Natural killer cell (primary cell): ENCODE data around the gene OSTC. TPM values are rescaled to one million over a fixed set of nuclear protein-coding genes. Genes with fewer than 3 reads are reported as not detected.

ENCODE experiments used
- ATAC-seq, 3 donors: fragments of 150-1000 bp in 2 of 3; fragments of 200-7000 bp in 1 of 3; cut with Tn5 transposase; 1 replicate in 1 of 3; 2 replicates in 2 of 3; pipeline ENCODE4 v1.10.0; 2021; ENCODE audit warnings: mild to moderate bottlenecking in 2 of 3, moderate library complexity in 2 of 3
- DNase-seq, 2 donors: peaks; one replicate each; pipeline versions ENCODE4 v3.0.0 to v3.0.0-alpha.2; 2013 to 2021; ENCODE audit warnings: mixed read lengths in 1 of 2
- H3K27ac ChIP-seq: one replicate; pipeline ENCODE4 v1.5.1; 2013; ENCODE audit warnings: mild to moderate bottlenecking, low read length
- H3K27me3 ChIP-seq: one replicate; pipeline ENCODE4 v1.6.1; 2013; ENCODE audit warnings: low read length; ENCODE audit not compliant: control insufficient read depth, insufficient read depth
- H3K36me3 ChIP-seq: one replicate; pipeline ENCODE4 v1.6.1; 2013; ENCODE audit warnings: low read length; ENCODE audit not compliant: control insufficient read depth, insufficient read depth
- H3K4me1 ChIP-seq: one replicate; pipeline ENCODE4 v1.6.1; 2013; ENCODE audit warnings: low read length; ENCODE audit not compliant: control insufficient read depth, insufficient read depth
- H3K4me3 ChIP-seq: one replicate; pipeline ENCODE4 v1.5.1; 2013; ENCODE audit warnings: low read length
- H3K9me3 ChIP-seq: one replicate; pipeline ENCODE4 v1.6.1; 2013; ENCODE audit warnings: low read length; ENCODE audit not compliant: control insufficient read depth, insufficient read depth
- H3K27ac Mint-ChIP-seq, 2 donors: one replicate each; pipeline ENCODE4 v1.8.0; 2022; ENCODE audit warnings: mild to moderate bottlenecking in 2 of 2, mixed read lengths in 2 of 2, moderate library complexity in 1 of 2
- H3K27me3 Mint-ChIP-seq, 2 donors: one replicate each; pipeline ENCODE4 v1.8.0; 2022; ENCODE audit warnings: low read depth in 2 of 2, mixed read lengths in 2 of 2
- H3K36me3 Mint-ChIP-seq: one replicate; pipeline ENCODE4 v1.8.0; 2022; ENCODE audit warnings: mixed read lengths
- H3K4me1 Mint-ChIP-seq, 2 donors: one replicate each; pipeline ENCODE4 v1.8.0; 2022; ENCODE audit warnings: mixed read lengths in 2 of 2
- H3K4me3 Mint-ChIP-seq: one replicate; pipeline ENCODE4 v1.8.0; 2022; ENCODE audit warnings: mild to moderate bottlenecking, moderate library complexity, mixed read lengths
- H3K9me3 Mint-ChIP-seq, 2 donors: one replicate each; pipeline ENCODE4 v1.8.0; 2022; ENCODE audit warnings: mixed read lengths in 2 of 2
- CTCF ChIP-seq: fragments of 200-600 bp; IDR thresholded peaks from one replicate; pipeline ENCODE4 v1.8.0; 2022; ENCODE audit warnings: antibody characterized with exemption
- WGBS: methylation state at CpG from one replicate; pipeline ENCODE4 v1.1.7; 2013; ENCODE audit warnings: missing lambda C conversion rate; ENCODE audit not compliant: insufficient coverage; 5-methylcytosine and 5-hydroxymethylcytosine counted together
- intact Hi-C: fragments of 100-400 bp; cut with micrococcal nuclease; formaldehyde crosslinking; loops from one replicate; pipeline ENCODE4 v1.14.2; 2022
- total RNA-seq, 4 donors: library from RNA; stranded (reverse); fragments of 120-200 nt in 1 of 4; gene quantifications; one replicate each; pipeline versions ENCODE4 v1.2.3 to v1.2.4, GENCODE V29; 2013 to 2022

OSTC gene
- total RNA-seq, 3 donors from 2014 or later (not counting 1 experiment from before 2014, with no cell fraction given), result 31.2 to 36.5 (median 32.2) TPM

GRCh38 chr4:108622022-108622421 is 28.4 kb upstream of the OSTC start:
- H3K4me1 Mint-ChIP-seq, result peaks cover 31 to 45% of the 10 kb centered on the region in 2 donors

GRCh38 chr4:108622828-108623227 is 27.6 kb upstream of the OSTC start:
- peaks cover 31 to 45% of the 10 kb centered on the region in 2 donors for H3K4me1 Mint-ChIP-seq
- Histone ChIP-seq H3K4me1 (peaks cover 12% of the 10 kb centered on the region), H3K4me3 (no peak overlapping the region), H3K27ac (no peak overlapping the region), H3K9me3 (no peaks in the 10 kb centered on the region), H3K27me3 (no peaks in the 10 kb centered on the region), H3K36me3 (peaks cover 56% of the 10 kb centered on the region)
- no peaks in the 10 kb centered on the region for H3K27me3 Mint-ChIP-seq
- no peak for TF ChIP-seq CTCF
- no peak for DNase-seq
- H3K36me3 Mint-ChIP-seq, result peaks cover 15% of the 10 kb centered on the region
- no peak for ATAC-seq
- H3K27ac Mint-ChIP-seq, result peak overlapping the region; percentile 2 to 4
- 93% methylated on average over 5 of the region's 5 CpGs for WGBS
- H3K9me3 Mint-ChIP-seq, result no peaks in the 10 kb centered on the region
- intact Hi-C loops, result loop anchor here (5.0 kb wide), 1 partner anchor 691 kb away; the partner anchor contains the start of gene CYP2U1
- H3K4me3 Mint-ChIP-seq, result no peak overlapping the region

More at GRCh38 chr4:108622022-108622421, 28.4 kb upstream of the OSTC start:
- Histone ChIP-seq H3K4me3 (no peak overlapping the region), H3K27ac (no peak overlapping the region), H3K27me3 (no peaks in the 10 kb centered on the region), H3K36me3 (peaks cover 49% of the 10 kb centered on the region), H3K9me3 (no peaks in the 10 kb centered on the region), H3K4me1 (peaks cover 12% of the 10 kb centered on the region)
- 66% methylated on average over 4 of the region's 4 CpGs for WGBS
- H3K27me3 Mint-ChIP-seq, result no peaks in the 10 kb centered on the region
- peak in 1 of 2 donors; percentile 19 for DNase-seq
- intact Hi-C loops, result loop anchor here (5.0 kb wide), 1 partner anchor 690 kb away; the partner anchor contains the start of gene CYP2U1
- H3K9me3 Mint-ChIP-seq, result no peaks in the 10 kb centered on the region
- no peak for TF ChIP-seq CTCF
- peak overlapping the region; percentile 88 for H3K4me3 Mint-ChIP-seq
- peak overlapping the region; percentile 94 to 96 for H3K27ac Mint-ChIP-seq
- no peak for ATAC-seq
- H3K36me3 Mint-ChIP-seq, result peaks cover 15% of the 10 kb centered on the region

- Mint-ChIP-seq H3K9me3 (no peaks in the 10 kb centered on the region), H3K27me3 (no peaks in the 10 kb centered on the region), H3K4me1 (peaks cover 25 to 37% of the 10 kb centered on the region in 2 donors), H3K27ac (peak overlapping the region; percentile 0 to 19), H3K36me3 (peaks cover 15% of the 10 kb centered on the region), H3K4me3 (no peak overlapping the region)
- DNase-seq, result no peak
- H3K9me3 ChIP-seq, result no peaks in the 10 kb centered on the region
- peaks cover 8% of the 10 kb centered on the region for H3K4me1 ChIP-seq
- WGBS, result no CpG with 5 or more reads among the region's 2 CpGs
- ATAC-seq, result no peak
- no peak overlapping the region for H3K27ac ChIP-seq
- no peak for TF ChIP-seq CTCF
- H3K36me3 ChIP-seq, result peaks cover 69% of the 10 kb centered on the region
- intact Hi-C loops, result loop anchor here (5.0 kb wide), 1 partner anchor 692 kb away; the partner anchor contains the start of gene CYP2U1
- H3K27me3 ChIP-seq, result no peaks in the 10 kb centered on the region
- H3K4me3 ChIP-seq, result no peak overlapping the region
Observed at GRCh38 chr4:108624263-108625056, 25.9 kb upstream of the OSTC start.
